ENCODE results near the gene NUP205. TPM values are rescaled to one million over a fixed set of nuclear protein-coding genes. Genes with fewer than 3 reads are reported as not detected.
"Not testable (repeated sequence)": the region's sequence is repeated elsewhere in the genome, so short reads cannot be mapped to it uniquely, and the experiment has no call there.

Gene NUP205
- total RNA-seq, 4 donors from 2014 or later, result 33.1 to 37.1 (median 34.0) TPM

DNA sequence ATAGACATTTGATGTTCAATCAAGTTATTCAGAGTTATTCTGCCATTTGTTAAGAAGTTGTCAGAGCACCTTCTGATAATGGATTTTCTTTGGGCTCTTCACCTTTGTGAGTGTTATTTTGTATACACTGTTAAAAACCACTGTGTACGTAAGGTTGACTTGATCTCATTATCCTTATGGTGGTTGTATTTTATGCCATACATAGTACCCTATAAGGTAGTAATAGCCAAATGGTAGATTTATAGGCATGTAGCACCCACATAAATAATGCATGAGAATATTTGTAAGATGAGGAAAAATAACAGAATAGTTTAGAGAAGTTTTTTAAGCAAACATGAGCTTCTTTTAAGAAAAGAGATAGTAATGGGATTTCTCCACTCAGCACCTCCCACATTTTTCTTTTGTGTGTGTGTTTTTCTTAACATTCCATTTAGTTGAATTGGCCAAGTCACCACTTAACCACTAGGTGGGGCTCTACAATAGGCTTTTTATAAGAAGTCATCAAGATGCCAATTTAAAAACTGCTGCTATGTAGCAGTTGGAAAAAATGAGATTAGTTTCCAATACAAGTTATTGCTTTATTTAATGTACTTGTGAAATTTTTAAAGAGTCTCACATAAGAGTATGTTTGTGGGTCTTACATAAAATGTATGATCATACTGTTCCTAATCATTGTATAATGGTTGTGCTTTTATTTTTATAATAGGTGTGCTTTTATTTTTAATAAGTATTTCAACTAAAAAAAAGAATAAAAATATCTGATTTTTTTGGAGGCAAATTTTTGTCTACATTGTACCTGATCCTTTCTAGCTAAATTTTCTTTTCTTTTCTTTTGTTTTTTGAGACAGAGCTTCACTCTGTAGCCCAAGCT lies 63.5 kb downstream of the NUP205 start:
- Histone ChIP-seq H3K27me3 (no peaks in the 10 kb centered on the region), H3K9me3 (no peaks in the 10 kb centered on the region), H3K4me3 (replicated peaks in 1 of 3) (no peak overlapping the region), H3K27ac (peak overlapping the region in 1 of 3 donors; percentile 38), H3K36me3 (peaks cover 21 to 47% of the 10 kb centered on the region in 2 donors), H3K4me1 (no peaks in the 10 kb centered on the region)
- no peak for TF ChIP-seq POLR2A (IDR thresholded peaks at IDR 0.05)
- TF ChIP-seq CTCF (IDR thresholded peaks at IDR 0.05), result peak; percentile 65 to 88 (median 72)
- intact Hi-C loops (cut with DNase I), result no loop called here
- 50% methylated on average over 1 of the region's 1 CpG for WGBS, 2 donors
- DNase-seq, result peak; percentile 59 to 68

DNA sequence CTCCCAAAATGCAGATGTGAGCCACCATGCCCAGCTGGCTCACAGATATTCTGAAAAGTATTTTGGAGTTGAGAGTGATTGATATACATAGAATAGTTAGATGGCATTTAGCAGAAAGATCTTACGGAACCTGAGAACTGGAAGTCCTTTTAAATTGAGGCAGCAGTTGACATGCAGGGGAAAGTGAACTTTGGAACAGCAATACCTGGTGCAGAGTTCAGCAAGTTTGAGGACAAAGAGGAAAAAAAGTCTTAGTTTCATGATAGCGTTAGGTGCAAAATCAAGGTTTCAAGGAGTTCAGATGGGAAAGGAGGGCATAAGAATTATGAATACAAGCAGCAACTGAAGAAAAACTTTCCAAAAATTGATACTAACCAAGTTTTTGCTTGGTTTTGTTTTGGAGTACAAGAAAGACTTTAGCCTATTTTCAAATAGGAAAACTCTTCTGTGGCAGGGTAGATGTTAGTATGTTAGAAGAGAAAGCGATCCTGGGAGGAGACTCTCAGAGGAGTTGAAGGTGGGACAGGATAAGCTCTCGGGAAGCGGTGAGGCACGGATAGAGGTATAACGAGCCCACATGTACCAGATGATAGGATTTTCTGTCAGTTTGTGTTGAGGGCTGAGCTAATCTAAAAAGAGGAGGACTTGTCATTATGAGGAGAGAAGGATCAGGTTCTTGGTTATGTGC lies 76.6 kb downstream of the NUP205 start:
- Histone ChIP-seq H3K36me3 (peaks cover 3 to 21% of the 10 kb centered on the region in 2 donors), H3K4me1 (no peaks in the 10 kb centered on the region), H3K9me3 (no peaks in the 10 kb centered on the region), H3K4me3 (replicated peaks in 1 of 3) (no peak overlapping the region), H3K27me3 (no peaks in the 10 kb centered on the region), H3K27ac (no peak overlapping the region)
- no peak for DNase-seq
- WGBS, 2 donors, result 94 to 96% methylated on average over 7 of the region's 7 CpGs
- TF ChIP-seq CTCF (IDR thresholded peaks at IDR 0.05) (no peak), POLR2A (IDR thresholded peaks at IDR 0.05) (no peak)
- intact Hi-C loops (cut with DNase I), result no loop called here

DNA sequence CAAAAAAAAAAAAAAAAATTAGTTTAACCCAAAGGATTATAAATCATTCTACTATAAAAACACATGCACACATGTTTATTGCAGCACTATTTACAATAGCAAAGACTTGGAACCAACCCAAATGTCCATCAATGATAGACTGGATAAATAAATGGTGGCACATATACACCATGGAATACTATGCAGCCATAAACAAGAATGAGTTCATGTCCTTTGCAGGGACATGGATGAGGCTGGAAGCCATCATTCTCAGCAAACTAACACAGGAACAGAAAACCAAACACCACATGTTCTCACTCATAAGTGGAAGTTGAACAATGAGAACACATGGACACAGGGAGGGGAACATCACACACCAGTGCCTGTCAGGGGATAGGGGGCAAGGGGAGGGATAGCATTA lies 82.0 kb downstream of the NUP205 start:
- not testable (repeated sequence) for H3K36me3 ChIP-seq; H3K4me1 ChIP-seq; H3K27ac ChIP-seq; DNase-seq; H3K4me3 ChIP-seq (replicated peaks in 1 of 3); H3K9me3 ChIP-seq; H3K27me3 ChIP-seq
- intact Hi-C loops (cut with DNase I), result loop anchor here (5.0 kb wide), 1 partner anchor 352 kb away; no protein-coding TSS in a partner anchor

DNA sequence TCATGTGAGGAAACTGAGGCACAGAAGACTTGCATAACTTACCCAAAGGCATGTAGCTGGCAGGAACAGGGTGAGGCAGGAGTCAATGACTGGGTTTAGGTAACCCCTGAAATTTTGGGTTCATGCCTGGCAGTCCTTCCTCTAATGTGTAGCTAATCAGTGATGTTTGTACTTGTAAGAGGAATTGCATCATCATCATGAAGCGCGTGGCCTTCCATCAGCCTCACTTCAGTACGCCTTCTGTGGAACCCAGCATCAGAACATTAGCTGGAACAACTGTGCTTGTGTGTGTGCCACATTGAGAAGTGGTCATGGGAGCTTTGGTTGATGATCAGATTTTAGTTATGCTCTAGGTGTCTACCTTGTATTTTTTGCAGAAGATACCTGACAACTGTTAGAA lies 86.4 kb downstream of the NUP205 start:
- no peaks in the 10 kb centered on the region for H3K9me3 ChIP-seq
- DNase-seq, result no peak
- H3K36me3 ChIP-seq, result no peaks in the 10 kb centered on the region
- H3K27me3 ChIP-seq, result no peaks in the 10 kb centered on the region
- H3K4me3 ChIP-seq (replicated peaks in 1 of 3), result no peak overlapping the region
- H3K4me1 ChIP-seq, result peaks cover 8 to 11% of the 10 kb centered on the region in 2 donors
- H3K27ac ChIP-seq, result no peak overlapping the region
- intact Hi-C loops (cut with DNase I), result loop anchor here (5.0 kb wide), 1 partner anchor 357 kb away; no protein-coding TSS in a partner anchor
- WGBS, 2 donors, result 70 to 95% methylated on average over 3 of the region's 3 CpGs
- TF ChIP-seq POLR2A (IDR thresholded peaks at IDR 0.05) (no peak), CTCF (IDR thresholded peaks at IDR 0.05) (no peak)

DNA sequence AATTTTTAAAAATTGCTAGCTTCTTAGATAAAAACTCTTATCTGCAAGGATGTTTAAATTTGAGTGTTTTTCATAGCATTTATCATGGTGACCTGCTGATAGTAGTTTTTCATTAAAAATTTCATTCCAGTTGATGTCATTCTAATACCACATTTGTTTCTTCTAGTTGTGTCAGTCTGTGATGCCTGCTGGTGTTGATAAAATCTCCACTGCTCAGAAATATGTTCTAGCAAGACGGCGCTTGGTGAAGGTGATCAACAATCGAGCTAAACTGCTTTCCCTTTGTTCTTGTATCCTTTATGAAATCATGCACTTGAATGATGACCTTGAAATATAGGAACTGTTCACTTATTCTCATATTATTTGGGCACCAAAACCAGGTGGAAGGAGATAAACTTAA lies 87.0 kb downstream of the NUP205 start:
- Histone ChIP-seq H3K4me1 (peaks cover 8 to 11% of the 10 kb centered on the region in 2 donors), H3K36me3 (no peaks in the 10 kb centered on the region), H3K4me3 (replicated peaks in 1 of 3) (no peak overlapping the region), H3K27me3 (no peaks in the 10 kb centered on the region), H3K27ac (peak overlapping the region; percentile 80 to 83 (median 81)), H3K9me3 (no peaks in the 10 kb centered on the region)
- WGBS, 2 donors, result 79 to 80% methylated on average over 3 of the region's 3 CpGs
- intact Hi-C loops (cut with DNase I), result loop anchor here (5.0 kb wide), 1 partner anchor 357 kb away; no protein-coding TSS in a partner anchor
- TF ChIP-seq POLR2A (IDR thresholded peaks at IDR 0.05) (no peak), CTCF (IDR thresholded peaks at IDR 0.05) (no peak)
- no peak for DNase-seq
